HepG2 (cell line): ENCODE data around the gene DNMT3A. TPM values are rescaled to one million over a fixed set of nuclear protein-coding genes. Genes with fewer than 3 reads are reported as not detected.

Experiments used
- ATF4 ChIP-seq, 2 experiments: fragments of 450-650 bp in 1 of 2; sonication (generic) in 1 of 2; formaldehyde crosslinking; IDR thresholded peaks; 2 replicates each; pipeline versions ENCODE4 v1.5.0 to v1.8.0; 2020 to 2022; ENCODE audit warnings: mild to moderate bottlenecking in 1 of 2, missing genetic modification reagents in 1 of 2
- ELK4 ChIP-seq: sonication (generic); formaldehyde crosslinking; IDR thresholded peaks from 2 replicates; pipeline ENCODE4 v1.9.0; 2021; ENCODE audit warnings: missing genetic modification reagents, borderline replicate concordance
- HNF1B ChIP-seq: sonication (generic); formaldehyde crosslinking; IDR thresholded peaks from 2 replicates; pipeline ENCODE4 v1.5.1; 2020; ENCODE audit warnings: mild to moderate bottlenecking, moderate library complexity, missing genetic modification reagents
- SMYD3 ChIP-seq: sonication (generic); formaldehyde crosslinking; IDR thresholded peaks from 2 replicates; pipeline ENCODE4 v1.8.1; 2023; ENCODE audit warnings: mild to moderate bottlenecking, missing genetic modification reagents
- ZBTB37 ChIP-seq: sonication (generic); formaldehyde crosslinking; IDR thresholded peaks from 2 replicates; pipeline ENCODE4 v1.4.0; 2020; ENCODE audit warnings: mild to moderate bottlenecking, missing genetic modification reagents
- ZNF234 ChIP-seq: sonication (generic); formaldehyde crosslinking; conservative IDR thresholded peaks from 2 replicates; pipeline ENCODE4 v1.5.1; 2020; ENCODE audit warnings: mild to moderate bottlenecking, missing genetic modification reagents
- ZNF318 ChIP-seq: sonication (generic); formaldehyde crosslinking; IDR thresholded peaks from 2 replicates; pipeline ENCODE4 v1.4.0; 2020; ENCODE audit warnings: mild to moderate bottlenecking, missing genetic modification reagents
- ZNF563 ChIP-seq: sonication (generic); formaldehyde crosslinking; IDR thresholded peaks from 2 replicates; pipeline ENCODE4 v1.8.0; 2022; ENCODE audit warnings: mild to moderate bottlenecking, moderate library complexity, missing genetic modification reagents
- polyA plus RNA-seq, 8 experiments: library from polyadenylated mRNA; depleted of rRNA in 3 of 8; stranded (reverse) in 7 of 8; unstranded in 1 of 8; fragments of >200 nt; fragmentation: Illumina TruSeq in 4 of 8; extraction: Trizol in 4 of 8; gene quantifications; 2 replicates each; pipeline versions ENCODE4 v1.2.1 to v1.2.3, GENCODE V29; 2011 to 2016; ENCODE audit warnings: low read depth in 4 of 8, missing spikeins in 1 of 8, mixed read lengths in 1 of 8; ENCODE audit not compliant: insufficient read depth in 1 of 8
- total RNA-seq, 5 experiments: library from RNA; depleted of rRNA; stranded (reverse); fragments of >200 nt; fragmentation: Illumina TruSeq; extraction: Trizol; gene quantifications; 2 replicates each; pipeline ENCODE4 v1.2.3, GENCODE V29; 2016; ENCODE audit warnings: low read depth in 1 of 5

Gene DNMT3A
- total and polyA plus RNA-seq, 2 of the 13 experiments (the other 11 are each of a cell fraction or from before 2014, with no cell fraction given), result 14.7 to 29.1 TPM

- no peak for TF ChIP-seq ZBTB37 (CRISPR knock-in tag)
- no peak for TF ChIP-seq ZNF318 (CRISPR knock-in tag)
- TF ChIP-seq ZNF234 (CRISPR knock-in tag), result no peak
- no peak for TF ChIP-seq HNF1B (CRISPR knock-in tag)
- no peak for TF ChIP-seq SMYD3 (CRISPR knock-in tag)
- no peak for TF ChIP-seq ATF4 (CRISPR knock-in tag; IDR thresholded peaks at IDR 0.05)
- TF ChIP-seq ELK4 (CRISPR knock-in tag), result no peak
- no peak for TF ChIP-seq ZNF563 (CRISPR knock-in tag)
These were observed 112.9 kb downstream of the DNMT3A start (continued) for GRCh38 chr2:25228848-25229278.
